ENCODE data around the gene GPLD1. TPM values are rescaled to one million over a fixed set of nuclear protein-coding genes. Genes with fewer than 3 reads are reported as not detected.

GPLD1 gene
- total RNA-seq, 1 donor from 2014 or later, result 15.7 TPM

DNA sequence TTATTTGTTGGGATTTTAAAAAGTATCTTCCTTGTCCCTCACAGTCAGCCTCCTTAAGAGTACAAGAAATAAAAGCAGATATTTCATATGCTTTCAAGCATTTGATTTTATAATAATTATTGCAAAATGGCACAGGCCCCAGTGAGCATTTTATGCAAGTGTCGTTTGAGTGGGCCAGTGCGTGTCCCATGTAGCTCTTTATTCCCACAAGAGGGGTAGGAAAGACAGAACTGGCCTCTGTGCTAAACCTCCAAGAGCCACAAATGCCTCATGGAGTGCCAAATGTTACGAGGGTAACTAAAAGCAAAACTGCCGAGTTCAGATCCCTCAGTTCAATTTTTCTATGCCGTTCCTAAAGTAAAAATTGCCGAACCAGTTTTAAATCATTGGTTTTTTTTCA, 12.7 kb downstream of the GPLD1 start:
- no peaks in the 10 kb centered on the region for H3K4me1 ChIP-seq
- no peak for DNase-seq (ENCODE audit: extremely low spot score in 2 of 2)
- no peaks in the 10 kb centered on the region for H3K9me3 ChIP-seq
- H3K4me3 ChIP-seq, result no peak overlapping the region
- intact Hi-C loops (cut with DNase I), result no loop called here
- H3K27me3 ChIP-seq, result no peaks in the 10 kb centered on the region
- H3K36me3 ChIP-seq, result no peaks in the 10 kb centered on the region
- TF ChIP-seq POLR2A (IDR thresholded peaks at IDR 0.05), result no peak
- no peak for TF ChIP-seq POLR2AphosphoS5 (IDR thresholded peaks at IDR 0.05; ENCODE audit: insufficient read depth in 1 of 2, low read depth in 1 of 2)
- TF ChIP-seq, protein P1, sequence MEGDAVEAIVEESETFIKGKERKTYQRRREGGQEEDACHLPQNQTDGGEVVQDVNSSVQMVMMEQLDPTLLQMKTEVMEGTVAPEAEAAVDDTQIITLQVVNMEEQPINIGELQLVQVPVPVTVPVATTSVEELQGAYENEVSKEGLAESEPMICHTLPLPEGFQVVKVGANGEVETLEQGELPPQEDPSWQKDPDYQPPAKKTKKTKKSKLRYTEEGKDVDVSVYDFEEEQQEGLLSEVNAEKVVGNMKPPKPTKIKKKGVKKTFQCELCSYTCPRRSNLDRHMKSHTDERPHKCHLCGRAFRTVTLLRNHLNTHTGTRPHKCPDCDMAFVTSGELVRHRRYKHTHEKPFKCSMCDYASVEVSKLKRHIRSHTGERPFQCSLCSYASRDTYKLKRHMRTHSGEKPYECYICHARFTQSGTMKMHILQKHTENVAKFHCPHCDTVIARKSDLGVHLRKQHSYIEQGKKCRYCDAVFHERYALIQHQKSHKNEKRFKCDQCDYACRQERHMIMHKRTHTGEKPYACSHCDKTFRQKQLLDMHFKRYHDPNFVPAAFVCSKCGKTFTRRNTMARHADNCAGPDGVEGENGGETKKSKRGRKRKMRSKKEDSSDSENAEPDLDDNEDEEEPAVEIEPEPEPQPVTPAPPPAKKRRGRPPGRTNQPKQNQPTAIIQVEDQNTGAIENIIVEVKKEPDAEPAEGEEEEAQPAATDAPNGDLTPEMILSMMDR (IDR thresholded peaks at IDR 0.05), result no peak
- no peak overlapping the region for H3K27ac ChIP-seq

DNA sequence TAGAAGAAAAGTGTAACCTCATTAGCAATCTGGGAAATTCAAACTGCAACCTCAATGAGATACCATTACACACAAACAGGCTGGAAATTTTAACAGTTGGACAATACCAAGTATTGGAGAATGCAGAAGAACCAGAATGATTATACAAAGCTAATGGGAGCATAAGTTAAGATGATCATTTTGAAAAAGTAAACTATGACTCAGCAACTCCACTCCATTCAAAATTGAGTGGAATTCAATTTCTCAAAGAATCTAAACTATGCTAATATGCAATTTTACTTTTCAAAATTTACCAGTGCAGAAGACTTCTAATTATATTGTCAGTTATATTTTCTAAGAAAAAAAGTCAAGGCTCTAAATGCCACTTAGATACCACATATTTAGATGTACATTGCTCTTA, 17.2 kb downstream of the GPLD1 start:
- no peaks in the 10 kb centered on the region for H3K27me3 ChIP-seq
- TF ChIP-seq, protein P1 (IDR thresholded peaks at IDR 0.05), result no peak
- TF ChIP-seq POLR2A (IDR thresholded peaks at IDR 0.05) (no peak), POLR2AphosphoS5 (IDR thresholded peaks at IDR 0.05; ENCODE audit: insufficient read depth in 1 of 2, low read depth in 1 of 2) (no peak)
- no peaks in the 10 kb centered on the region for H3K4me1 ChIP-seq
- no peak for DNase-seq (ENCODE audit: extremely low spot score in 2 of 2)
- H3K4me3 ChIP-seq, result no peak overlapping the region
- H3K9me3 ChIP-seq, result no peaks in the 10 kb centered on the region
- no peak overlapping the region for H3K27ac ChIP-seq
- intact Hi-C loops (cut with DNase I), result no loop called here
- H3K36me3 ChIP-seq, result no peaks in the 10 kb centered on the region

DNA sequence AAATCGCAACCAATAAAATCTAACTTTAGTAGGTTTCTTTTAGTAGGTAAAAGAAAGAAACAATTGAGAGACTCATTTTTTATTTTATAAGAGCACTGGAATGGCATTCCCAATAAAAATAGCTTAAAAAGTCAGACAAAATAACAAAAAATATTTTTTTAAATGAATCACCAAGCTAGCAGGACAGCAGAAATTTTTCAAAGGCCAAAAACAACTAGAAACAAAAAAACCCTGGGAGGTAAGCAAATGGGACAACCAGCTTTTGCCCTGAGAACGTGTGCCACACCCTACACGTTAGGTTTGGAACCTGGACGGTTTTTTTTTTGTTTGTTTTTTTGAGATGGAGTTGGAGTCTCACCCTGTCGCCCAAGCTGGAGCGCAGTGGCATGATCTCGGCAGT, 19.6 kb downstream of the GPLD1 start:
- Histone ChIP-seq H3K36me3 (no peaks in the 10 kb centered on the region), H3K4me1 (no peaks in the 10 kb centered on the region), H3K27me3 (no peaks in the 10 kb centered on the region), H3K9me3 (no peaks in the 10 kb centered on the region), H3K4me3 (no peak overlapping the region), H3K27ac (no peak overlapping the region)
- TF ChIP-seq POLR2A (IDR thresholded peaks at IDR 0.05) (no peak), POLR2AphosphoS5 (IDR thresholded peaks at IDR 0.05; ENCODE audit: insufficient read depth in 1 of 2, low read depth in 1 of 2) (no peak)
- TF ChIP-seq, protein P1 (IDR thresholded peaks at IDR 0.05), result no peak
- no peak for DNase-seq (ENCODE audit: extremely low spot score in 2 of 2)
- intact Hi-C loops (cut with DNase I), result no loop called here

DNA sequence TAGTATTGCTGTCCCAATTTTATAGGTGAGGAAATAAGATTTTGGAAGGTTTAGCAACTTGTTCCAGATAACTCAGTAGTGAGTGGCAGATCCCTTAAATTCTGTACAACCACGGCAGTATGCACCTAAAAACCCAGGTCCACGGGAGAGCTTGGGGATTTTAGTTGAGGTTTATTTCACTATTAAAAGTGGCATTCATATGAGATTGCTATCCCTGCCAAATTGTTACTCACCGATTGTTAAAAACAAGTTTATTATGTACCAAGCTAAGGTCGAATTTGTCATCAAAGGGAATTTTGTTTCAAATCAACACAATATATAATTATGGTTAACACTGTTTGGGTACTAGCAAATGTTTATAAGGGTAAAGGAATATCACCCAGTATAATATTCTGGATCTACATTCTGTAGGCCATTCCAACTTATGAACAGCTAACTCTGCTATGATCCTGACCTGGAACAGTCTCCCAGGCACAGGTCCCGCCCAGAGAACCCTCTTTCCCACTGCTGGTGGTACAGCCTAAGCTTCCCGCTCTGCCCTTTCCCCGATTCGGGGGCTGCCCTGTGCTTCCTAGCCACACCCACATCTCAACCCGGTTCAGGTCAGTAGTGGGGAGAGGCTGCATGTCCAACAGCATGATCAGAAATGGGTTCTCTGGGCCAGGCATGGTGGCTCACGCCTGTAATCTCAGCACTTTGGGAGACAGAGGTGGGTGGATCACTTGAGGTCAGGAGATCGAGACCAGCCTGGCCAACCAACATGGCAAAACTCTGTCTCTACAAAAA, 24.9 kb downstream of the GPLD1 start:
- no peak for DNase-seq (ENCODE audit: extremely low spot score in 2 of 2)
- TF ChIP-seq POLR2AphosphoS5 (IDR thresholded peaks at IDR 0.05; ENCODE audit: insufficient read depth in 1 of 2, low read depth in 1 of 2) (no peak), POLR2A (IDR thresholded peaks at IDR 0.05) (no peak)
- TF ChIP-seq, protein P1 (IDR thresholded peaks at IDR 0.05), result no peak
- H3K9me3 ChIP-seq, result no peaks in the 10 kb centered on the region
- H3K27ac ChIP-seq, result no peak overlapping the region
- peaks cover 3% of the 10 kb centered on the region for H3K4me1 ChIP-seq
- no peaks in the 10 kb centered on the region for H3K27me3 ChIP-seq
- no peak overlapping the region for H3K4me3 ChIP-seq
- no peaks in the 10 kb centered on the region for H3K36me3 ChIP-seq
- intact Hi-C loops (cut with DNase I), result no loop called here

DNA sequence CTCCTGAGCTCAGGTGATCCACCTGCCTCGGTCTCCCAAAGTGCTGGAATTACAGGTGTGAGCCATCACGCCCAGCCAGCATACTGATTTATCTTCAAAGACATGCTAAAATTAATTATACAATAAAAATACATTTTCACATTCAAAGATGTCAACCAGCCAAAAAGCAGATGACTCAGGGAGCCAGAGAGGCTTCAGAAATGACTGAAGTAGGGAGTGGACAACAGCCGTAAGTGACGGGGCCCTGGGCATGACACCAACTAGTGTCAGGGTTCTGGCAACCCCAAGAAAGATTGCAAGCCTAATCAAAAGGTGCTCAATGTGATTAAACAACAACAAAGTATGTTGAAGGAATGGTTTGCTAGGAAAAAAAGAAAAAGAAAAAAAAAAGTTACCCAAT, 28.4 kb downstream of the GPLD1 start:
- peaks cover 3% of the 10 kb centered on the region for H3K4me1 ChIP-seq
- H3K4me3 ChIP-seq, result no peak overlapping the region
- no peak for DNase-seq (ENCODE audit: extremely low spot score in 2 of 2)
- no peaks in the 10 kb centered on the region for H3K9me3 ChIP-seq
- no peak overlapping the region for H3K27ac ChIP-seq
- no peaks in the 10 kb centered on the region for H3K36me3 ChIP-seq
- no peaks in the 10 kb centered on the region for H3K27me3 ChIP-seq
- intact Hi-C loops (cut with DNase I), result no loop called here
- TF ChIP-seq POLR2AphosphoS5 (IDR thresholded peaks at IDR 0.05; ENCODE audit: insufficient read depth in 1 of 2, low read depth in 1 of 2), result no peak
- TF ChIP-seq POLR2A (IDR thresholded peaks at IDR 0.05), result no peak
- TF ChIP-seq, protein P1 (IDR thresholded peaks at IDR 0.05), result no peak

Data from vagina (tissue), 2 donors.